Measurements from ENCODE around the gene PLEKHO2.

- TF ChIP-seq, protein P1, sequence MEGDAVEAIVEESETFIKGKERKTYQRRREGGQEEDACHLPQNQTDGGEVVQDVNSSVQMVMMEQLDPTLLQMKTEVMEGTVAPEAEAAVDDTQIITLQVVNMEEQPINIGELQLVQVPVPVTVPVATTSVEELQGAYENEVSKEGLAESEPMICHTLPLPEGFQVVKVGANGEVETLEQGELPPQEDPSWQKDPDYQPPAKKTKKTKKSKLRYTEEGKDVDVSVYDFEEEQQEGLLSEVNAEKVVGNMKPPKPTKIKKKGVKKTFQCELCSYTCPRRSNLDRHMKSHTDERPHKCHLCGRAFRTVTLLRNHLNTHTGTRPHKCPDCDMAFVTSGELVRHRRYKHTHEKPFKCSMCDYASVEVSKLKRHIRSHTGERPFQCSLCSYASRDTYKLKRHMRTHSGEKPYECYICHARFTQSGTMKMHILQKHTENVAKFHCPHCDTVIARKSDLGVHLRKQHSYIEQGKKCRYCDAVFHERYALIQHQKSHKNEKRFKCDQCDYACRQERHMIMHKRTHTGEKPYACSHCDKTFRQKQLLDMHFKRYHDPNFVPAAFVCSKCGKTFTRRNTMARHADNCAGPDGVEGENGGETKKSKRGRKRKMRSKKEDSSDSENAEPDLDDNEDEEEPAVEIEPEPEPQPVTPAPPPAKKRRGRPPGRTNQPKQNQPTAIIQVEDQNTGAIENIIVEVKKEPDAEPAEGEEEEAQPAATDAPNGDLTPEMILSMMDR (IDR thresholded peaks at IDR 0.05): no peak
- TF ChIP-seq POLR2A (IDR thresholded peaks at IDR 0.05): no peak
Observed at GRCh38 chr15:64808785-64809453, 32.8 kb upstream of the PLEKHO2 start.
